ENCODE data around the gene ASCL5.
"Not testable (repeated sequence)": the region's sequence is repeated elsewhere in the genome, so short reads cannot be mapped to it uniquely, and the experiment has no call there.

Gene ASCL5, protein sequence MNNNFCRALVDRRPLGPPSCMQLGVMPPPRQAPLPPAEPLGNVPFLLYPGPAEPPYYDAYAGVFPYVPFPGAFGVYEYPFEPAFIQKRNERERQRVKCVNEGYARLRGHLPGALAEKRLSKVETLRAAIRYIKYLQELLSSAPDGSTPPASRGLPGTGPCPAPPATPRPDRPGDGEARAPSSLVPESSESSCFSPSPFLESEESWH

DNA sequence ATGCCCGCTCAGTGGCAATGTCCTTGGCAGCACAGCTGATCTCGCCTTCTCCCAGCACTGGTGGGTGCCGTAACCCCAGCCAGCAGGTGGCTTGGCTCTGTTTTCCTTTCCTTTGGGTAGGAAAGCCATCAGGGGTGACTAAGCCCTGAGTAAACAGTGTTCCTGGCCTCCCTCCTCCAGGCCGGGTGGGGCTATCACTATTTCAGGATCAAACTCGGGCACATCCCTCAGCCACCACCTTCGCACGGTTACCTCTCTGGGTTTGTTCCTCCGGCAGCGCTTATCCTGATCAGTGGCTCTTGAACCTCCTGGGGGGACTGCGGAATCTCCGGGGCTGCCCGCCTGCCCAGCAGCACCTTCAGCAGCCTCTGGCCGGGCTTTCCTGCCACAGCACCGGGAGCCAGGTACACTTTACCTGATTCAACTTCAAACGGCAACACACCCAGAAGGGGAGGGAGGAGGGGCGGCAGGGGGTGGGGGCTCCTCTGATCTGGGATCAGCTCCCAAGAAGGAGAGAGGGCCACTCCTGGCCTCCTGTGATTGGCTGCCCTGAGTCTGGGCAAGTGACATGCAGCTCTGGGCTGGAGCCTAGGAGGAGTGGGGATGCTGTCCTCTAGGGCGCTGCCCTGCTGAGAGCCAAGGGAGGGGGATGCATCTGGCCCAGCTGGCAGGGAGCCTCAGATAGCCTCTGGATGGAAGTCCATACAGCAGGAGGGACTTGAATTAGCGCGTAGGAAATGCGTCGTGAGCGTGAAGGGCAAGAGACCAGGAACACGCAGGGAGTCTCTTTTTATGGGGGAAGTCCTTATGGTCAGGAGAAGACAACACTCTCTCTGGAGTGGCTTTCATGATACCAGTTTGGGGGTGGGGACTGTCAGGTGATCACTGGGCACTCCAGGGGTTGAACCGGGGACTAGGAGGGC lies at the start of gene ASCL5:
Gene ASCL5, minus strand, starts transcription at position 353 of the 923 bp plus-strand sequence. CDS start 11,812 bp downstream, outside the sequence.
- peak; percentile 49 for DNase-seq

GRCh38 chr1:201175820-201176500 lies 49.0 kb upstream of the ASCL5 start:
- no peak for DNase-seq

DNA sequence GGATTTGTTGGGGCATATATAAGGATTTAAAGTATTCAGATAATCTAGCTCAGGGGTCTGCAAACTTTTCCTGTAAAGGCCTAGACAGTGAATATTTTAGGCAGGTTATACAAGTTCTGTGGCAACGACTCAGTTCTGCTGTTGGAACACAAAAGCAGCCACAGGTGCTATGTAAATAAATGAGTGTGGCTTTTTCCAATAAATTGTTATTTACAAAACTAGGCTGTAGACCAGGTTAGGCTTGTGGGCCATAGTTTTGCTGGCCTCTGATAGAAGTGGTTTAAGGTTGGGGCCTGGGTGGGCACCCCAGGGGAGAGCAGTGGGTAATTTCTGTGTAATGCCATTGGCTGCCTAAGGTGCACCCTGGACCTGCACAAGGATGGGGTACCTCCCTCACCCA lies 46.8 kb upstream of the ASCL5 start:
- no peak for DNase-seq

DNA sequence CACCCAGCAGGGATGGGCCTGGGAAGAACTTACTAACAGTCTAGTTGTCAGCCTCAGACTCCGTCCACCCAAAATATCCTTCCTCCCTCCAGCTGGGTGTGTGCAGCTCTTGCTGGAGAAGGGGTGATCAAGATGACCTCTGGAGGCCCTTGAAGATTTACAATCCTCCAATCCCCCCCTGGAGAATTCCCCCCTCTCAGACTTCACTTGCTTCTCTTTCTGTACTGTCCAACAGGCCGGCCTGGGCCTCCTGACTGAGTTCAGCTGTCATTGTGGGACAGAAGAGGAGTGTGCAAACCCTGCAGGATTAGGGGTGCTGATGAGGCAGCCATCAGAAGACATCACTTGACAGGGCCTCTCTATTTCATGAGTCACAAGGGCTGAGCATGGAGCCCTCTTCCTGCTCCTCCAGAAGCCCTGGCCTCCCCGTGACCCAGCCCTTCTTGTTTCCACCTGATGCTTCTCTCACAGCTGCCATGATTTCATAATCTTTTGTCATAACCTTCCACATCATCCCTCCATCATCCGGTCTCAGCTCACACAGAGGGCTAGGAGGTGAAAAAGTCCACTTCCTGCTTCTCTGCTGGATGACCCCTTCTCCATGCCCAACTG lies 46.1 kb upstream of the ASCL5 start:
- DNase-seq = no peak

DNA sequence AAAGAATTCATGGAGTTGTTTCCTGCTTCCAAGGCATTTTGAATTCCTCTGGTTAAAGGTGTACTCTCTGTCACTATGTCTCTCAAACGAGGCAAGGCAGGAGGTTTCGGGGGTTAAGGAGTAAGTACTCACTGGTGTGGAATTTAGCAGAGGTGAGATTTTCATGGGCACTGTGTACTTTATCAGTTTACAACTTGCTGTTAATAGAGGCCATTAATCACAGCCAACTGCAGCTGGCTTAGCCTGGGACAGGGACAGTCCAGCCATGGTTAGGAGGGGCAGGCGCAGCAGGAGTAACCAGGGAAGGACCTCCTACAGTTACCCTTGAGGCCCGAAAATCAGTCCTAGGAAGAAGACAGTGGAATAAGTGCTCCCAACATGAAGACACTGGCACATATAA lies 45.3 kb upstream of the ASCL5 start:
- no peak for DNase-seq

GRCh38 chr1:201171063-201172036 lies 44.4 kb upstream of the ASCL5 start:
- peak; percentile 68 for DNase-seq

GRCh38 chr1:201170533-201171062 lies 43.6 kb upstream of the ASCL5 start:
- peak; percentile 88 for DNase-seq

- DNase-seq = no peak
Observed at GRCh38 chr1:201169971-201170532, 43.1 kb upstream of the ASCL5 start.

DNA sequence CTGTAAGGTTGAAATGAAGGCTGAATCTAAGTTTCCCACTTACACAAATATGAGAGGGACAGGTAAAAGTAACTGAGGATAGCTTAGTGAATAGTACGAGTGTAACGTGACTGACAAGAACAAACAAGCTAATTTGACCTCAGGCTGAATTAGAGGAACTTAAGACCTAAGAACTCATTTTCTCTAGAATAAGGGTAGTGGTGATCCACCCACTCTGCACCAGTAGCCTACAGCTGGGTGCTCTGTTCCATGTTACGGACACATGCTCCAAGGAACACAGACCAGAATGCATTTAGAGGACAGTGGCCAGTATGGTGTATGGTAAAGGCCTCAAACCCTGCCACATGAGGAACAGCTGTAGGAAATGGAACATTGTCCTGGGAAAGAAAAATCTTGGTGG lies 42.2 kb upstream of the ASCL5 start:
- DNase-seq = no peak

DNA sequence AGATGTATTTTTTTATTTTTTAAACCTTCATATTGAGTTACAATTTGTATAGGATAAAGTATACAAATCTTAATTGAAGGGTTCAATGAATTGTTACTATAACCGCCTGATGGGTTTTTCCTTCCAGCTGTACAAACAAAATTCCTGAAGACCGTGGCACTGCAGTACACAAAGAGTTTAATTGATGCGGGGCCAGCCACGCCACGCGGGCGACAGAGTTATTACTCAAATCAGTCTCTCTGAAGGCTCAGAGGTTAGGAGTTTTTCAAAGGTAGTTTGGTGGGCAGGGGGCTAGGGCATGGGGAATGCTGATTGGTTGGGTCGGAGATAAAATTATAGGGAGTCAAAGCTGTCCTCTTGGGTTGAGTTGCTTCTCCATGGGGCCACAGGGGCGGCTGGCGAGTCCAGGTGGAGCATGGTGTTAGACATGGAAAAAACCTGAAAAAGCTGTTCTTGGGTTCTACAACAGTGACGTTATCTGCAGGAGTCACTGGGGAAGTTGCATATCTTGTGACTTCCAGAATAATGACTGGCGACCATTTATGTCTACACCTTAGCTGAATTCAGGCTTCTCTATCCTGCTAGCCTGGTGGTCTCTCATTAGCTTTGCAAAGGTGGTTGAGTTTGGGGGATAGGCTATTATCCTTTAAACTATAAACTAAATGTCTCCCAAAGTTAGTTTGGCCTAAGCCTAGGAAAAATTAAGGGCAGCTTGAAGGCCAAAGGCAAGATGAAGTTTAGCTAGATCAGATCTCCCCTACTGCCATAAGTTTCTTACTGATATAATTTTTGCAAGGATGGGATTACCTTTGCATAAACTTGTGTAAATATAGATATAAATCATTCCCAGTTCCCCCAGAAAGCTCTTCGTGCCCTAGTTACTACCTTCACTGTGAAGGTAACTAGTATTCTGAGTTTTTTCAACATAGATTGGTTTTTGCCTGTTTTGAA lies 40.3 kb upstream of the ASCL5 start:
- peak; percentile 80 for DNase-seq

- no peak for DNase-seq
Observed at GRCh38 chr1:201164645-201165044, 37.7 kb upstream of the ASCL5 start.

DNA sequence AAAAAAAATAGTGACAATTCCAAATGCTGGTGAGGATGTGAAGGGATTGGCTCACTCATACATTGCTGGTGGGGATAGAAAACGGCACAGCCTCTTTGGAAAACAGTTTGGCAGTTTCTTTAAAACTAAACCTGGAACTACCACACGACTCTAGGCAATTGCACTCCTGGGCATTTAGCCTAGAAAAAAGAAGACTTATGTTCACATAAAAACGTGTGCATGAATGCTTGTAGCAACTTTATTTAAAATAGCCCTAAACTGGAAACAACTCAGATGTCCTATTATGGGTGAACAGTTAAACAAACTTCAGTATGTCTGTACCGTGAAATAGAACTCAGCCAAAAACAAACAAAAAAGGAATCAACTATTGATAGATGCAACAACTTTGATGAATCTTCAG lies 36.7 kb upstream of the ASCL5 start:
- no peak for DNase-seq

GRCh38 chr1:201163036-201163435 lies 36.1 kb upstream of the ASCL5 start:
- DNase-seq = not testable (repeated sequence)

DNA sequence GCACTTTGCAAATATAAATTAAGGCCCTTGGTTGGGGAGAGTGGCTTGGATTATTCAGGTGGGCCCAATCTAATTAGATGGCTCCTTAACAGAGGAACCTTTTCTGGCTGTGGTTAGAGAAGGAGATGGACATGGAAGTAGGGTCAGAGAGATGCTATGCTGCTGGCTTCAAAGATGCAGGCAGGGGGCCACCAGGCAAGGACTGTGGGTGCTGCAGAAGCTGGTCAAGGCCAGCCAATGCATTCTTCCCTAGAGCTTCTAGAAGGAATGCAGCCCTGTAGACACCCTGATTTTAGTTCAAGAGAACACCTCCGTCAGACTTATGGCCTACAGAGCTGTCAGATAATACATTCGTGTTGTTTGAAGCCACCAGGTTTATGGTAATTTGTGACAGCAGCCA lies 31.0 kb upstream of the ASCL5 start:
- no peak for DNase-seq

GRCh38 chr1:201156819-201157218 lies 29.8 kb upstream of the ASCL5 start:
- no peak for DNase-seq

DNA sequence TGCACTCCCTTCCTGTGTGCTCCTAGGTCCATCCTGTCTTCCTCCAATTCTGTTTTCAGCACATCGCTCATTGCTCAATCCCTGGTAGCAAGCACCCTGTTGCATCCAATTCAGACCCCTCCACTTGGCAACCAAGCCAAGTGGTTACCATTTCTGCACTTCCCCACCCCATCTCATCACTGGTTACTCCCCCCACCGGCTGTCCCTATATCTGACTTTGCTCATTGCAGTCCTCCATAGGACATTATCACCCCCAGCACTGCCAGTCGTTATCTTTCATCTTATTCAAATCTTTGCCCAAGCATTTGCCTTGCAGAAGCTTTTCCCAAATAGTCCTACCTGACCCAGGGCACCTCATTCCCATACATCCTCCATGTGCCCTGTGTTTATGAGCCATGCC lies 29.4 kb upstream of the ASCL5 start:
- no peak for DNase-seq

GRCh38 chr1:201155354-201155753 lies 28.4 kb upstream of the ASCL5 start:
- DNase-seq = no peak

GRCh38 chr1:201154389-201155165 lies 27.6 kb upstream of the ASCL5 start, which contains the start of gene TMEM9:
TSS of gene TMEM9 (minus strand) at chr1:201154474. CDS start at chr1:201153923, 551 bp downstream.
- peak; percentile 84 for DNase-seq

Measured in SHP77 treated with DMSO at 0.1 percent for 48 hours (cell line).